Measurements from ENCODE around the gene SLIT1.

SLIT1 gene

GRCh38 chr10:96959733-96960132 lies 226.0 kb downstream of the SLIT1 start:
- TF ChIP-seq MAX (IDR thresholded peaks at IDR 0.05) = no peak
- no peak for TF ChIP-seq USF1 (IDR thresholded peaks at IDR 0.05)

GRCh38 chr10:96958071-96958470 lies 227.7 kb downstream of the SLIT1 start:
- TF ChIP-seq MAX (IDR thresholded peaks at IDR 0.05) (no peak), YY1 (IDR thresholded peaks at IDR 0.05; ENCODE audit: low read depth) (no peak), ZBTB7A (IDR thresholded peaks at IDR 0.05; ENCODE audit: low read depth) (no peak), TAF1 (IDR thresholded peaks at IDR 0.05; ENCODE audit: low read depth) (no peak), CREB1 (IDR thresholded peaks at IDR 0.05; ENCODE audit: low read depth) (no peak), REST (IDR thresholded peaks at IDR 0.05; ENCODE audit: low read depth) (no peak), FOXM1 (IDR thresholded peaks at IDR 0.05; ENCODE audit: borderline replicate concordance, low read depth) (no peak), TEAD4 (IDR thresholded peaks at IDR 0.05) (no peak), CEBPB (IDR thresholded peaks at IDR 0.05) (no peak), RAD21 (IDR thresholded peaks at IDR 0.05; ENCODE audit: low read depth) (no peak)

GRCh38 chr10:96955794-96956193 lies 230.0 kb downstream of the SLIT1 start:
- TF ChIP-seq NFIC (IDR thresholded peaks at IDR 0.05) (no peak), TAF1 (IDR thresholded peaks at IDR 0.05; ENCODE audit: low read depth) (no peak), TCF12 (IDR thresholded peaks at IDR 0.05; ENCODE audit: low read depth) (no peak), USF1 (IDR thresholded peaks at IDR 0.05) (no peak), EGR1 (IDR thresholded peaks at IDR 0.05) (no peak), EP300 (IDR thresholded peaks at IDR 0.05; ENCODE audit: borderline replicate concordance) (no peak), CEBPB (IDR thresholded peaks at IDR 0.05) (no peak), RAD21 (IDR thresholded peaks at IDR 0.05; ENCODE audit: low read depth) (no peak), FOXM1 (IDR thresholded peaks at IDR 0.05; ENCODE audit: borderline replicate concordance, low read depth) (no peak), CREB1 (IDR thresholded peaks at IDR 0.05; ENCODE audit: low read depth) (no peak), TEAD4 (IDR thresholded peaks at IDR 0.05) (no peak), MAX (IDR thresholded peaks at IDR 0.05) (no peak), YY1 (IDR thresholded peaks at IDR 0.05; ENCODE audit: low read depth) (no peak), ZBTB7A (IDR thresholded peaks at IDR 0.05; ENCODE audit: low read depth) (no peak), REST (IDR thresholded peaks at IDR 0.05; ENCODE audit: low read depth) (no peak)

- TF ChIP-seq NFIC (IDR thresholded peaks at IDR 0.05) (no peak), YY1 (IDR thresholded peaks at IDR 0.05; ENCODE audit: low read depth) (no peak), MAX (IDR thresholded peaks at IDR 0.05) (no peak), REST (IDR thresholded peaks at IDR 0.05; ENCODE audit: low read depth) (no peak), RAD21 (IDR thresholded peaks at IDR 0.05; ENCODE audit: low read depth) (no peak), EGR1 (IDR thresholded peaks at IDR 0.05) (no peak)
Measured at GRCh38 chr10:96951954-96952353, 233.8 kb downstream of the SLIT1 start.
